Panc1 (cell line): ENCODE measurements around the gene GJB3. TPM values are rescaled to one million over a fixed set of nuclear protein-coding genes. Genes with fewer than 3 reads are reported as not detected.

Experiments used
- ATAC-seq: fragments of 200-7000 bp; cut with Tn5 transposase; 2 replicates; pipeline ENCODE4 v1.9.1; 2020; ENCODE audit warnings: mild to moderate bottlenecking, moderate library complexity
- BruUV-seq: library from RNA; stranded (reverse); fragments of 400-500 nt; replicated peaks from 2 replicates; lab custom pipeline; 2021; lab: Mats Ljungman, UMichigan
- CTCF ChIA-PET: fragments of 300-600 bp; sonication (Branson Sonifier 250); formaldehyde crosslinking; loops from one replicate; lab custom pipeline; 2022; ENCODE audit warnings: antibody characterized with exemption; lab: Charles Lee
- POLR2A ChIA-PET: fragments of 300-600 bp; sonication (Branson Sonifier 250); formaldehyde crosslinking; loops from one replicate; lab custom pipeline; 2022; ENCODE audit warnings: antibody characterized with exemption; lab: Charles Lee
- DNase-seq: peaks from one replicate; pipeline ENCODE4 v3.0.0-alpha.2; 2010; ENCODE audit warnings: low read depth, low spot score
- H3K27ac ChIP-seq: 2 replicates; pipeline ENCODE4 v1.5.1; 2011; ENCODE audit warnings: mild to moderate bottlenecking, low read length, inconsistent platforms
- H3K27me3 ChIP-seq: fragments of 200-500 bp; sonication (Bioruptor generic); 2 replicates; pipeline ENCODE4 v1.6.0; 2014; ENCODE audit warnings: low read length, inconsistent platforms; ENCODE audit not compliant: control insufficient read depth, insufficient read depth
- H3K36me3 ChIP-seq: fragments of 200-500 bp; sonication (Bioruptor generic); 2 replicates; pipeline ENCODE4 v1.5.1; 2014; ENCODE audit warnings: inconsistent platforms, mild to moderate bottlenecking, low read length, moderate library complexity; ENCODE audit not compliant: control insufficient read depth, insufficient read depth
- H3K4me1 ChIP-seq: 2 replicates; pipeline ENCODE4 v1.5.1; 2011; ENCODE audit warnings: inconsistent platforms, mild to moderate bottlenecking, low read length, moderate library complexity; ENCODE audit not compliant: control insufficient read depth, insufficient read depth
- H3K4me3 ChIP-seq, 2 experiments: 2 replicates each; pipeline ENCODE4 v1.5.1; 2011 to 2012; ENCODE audit warnings: low read depth in 2 of 2, low read length in 2 of 2, mild to moderate bottlenecking in 2 of 2, inconsistent platforms in 1 of 2, moderate library complexity in 1 of 2
- H3K9me3 ChIP-seq: fragments of 200-500 bp; sonication (Bioruptor generic); 2 replicates; pipeline ENCODE4 v1.5.1; 2014; ENCODE audit warnings: low read depth, mild to moderate bottlenecking, inconsistent platforms, low read length, moderate library complexity; ENCODE audit not compliant: control insufficient read depth, insufficient read depth
- CTCF ChIP-seq: fragments of 450-650 bp; IDR thresholded peaks from 2 replicates; pipeline ENCODE4 v1.5.1; 2017; ENCODE audit warnings: mild to moderate bottlenecking
- POLR2AphosphoS5 ChIP-seq: IDR thresholded peaks from 2 replicates; pipeline ENCODE4 v1.6.1; 2012; ENCODE audit warnings: mild to moderate bottlenecking, low read depth, low read length, moderate library complexity
- SIN3A ChIP-seq: IDR thresholded peaks from 2 replicates; pipeline ENCODE4 v1.6.1; 2012; ENCODE audit warnings: low read depth, mild to moderate bottlenecking, low read length, moderate library complexity, borderline replicate concordance; ENCODE audit not compliant: insufficient read depth
- TCF7L2 ChIP-seq: IDR thresholded peaks from 2 replicates; pipeline ENCODE4 v1.6.1; 2011; ENCODE audit warnings: mild to moderate bottlenecking, low read depth, low read length, inconsistent platforms
- in situ Hi-C: cut with HindIII; loops from 2 replicates; pipeline ENCODE4 v1.10.0; 2016; ENCODE audit warnings: low sequenced_read_pairs, low pct_unique_long_range_greater_than_20kb
- intact Hi-C: fragments of 100-400 bp; cut with micrococcal nuclease; formaldehyde crosslinking; loops from one replicate; pipeline ENCODE4 v1.10.0; 2022; ENCODE audit not compliant: unreplicated experiment
- total RNA-seq: library from RNA; stranded (reverse); gene quantifications from one replicate; pipeline ENCODE4 v1.2.1, GENCODE V29; 2021; ENCODE audit not compliant: unreplicated experiment
- TF ChIP-seq, protein P1 (sequence below), 2 experiments: IDR thresholded peaks; 2 replicates each; pipeline ENCODE4 v1.6.1; 2011 to 2012; ENCODE audit warnings: low read depth in 2 of 2, control low read depth in 1 of 2, low read length in 1 of 2, mild to moderate bottlenecking in 1 of 2, moderate library complexity in 1 of 2; ENCODE audit not compliant: insufficient read depth in 1 of 2

GJB3 gene
- total RNA-seq, 1 experiment from 2014 or later: 0.15 TPM

- H3K9me3 ChIP-seq: no peaks in the 10 kb centered on the region
- ATAC-seq: no peak
- H3K27me3 ChIP-seq: peaks cover 3% of the 10 kb centered on the region
- CTCF ChIA-PET: no interaction called here
- POLR2A ChIA-PET: no interaction called here
- H3K27ac ChIP-seq: no peak overlapping the region
- DNase-seq: no peak
- intact Hi-C loops: no loop called here
- H3K36me3 ChIP-seq: peaks cover 5% of the 10 kb centered on the region; the same call in 1 of the 2 replicates
- in situ Hi-C loops: no loop called here
- BruUV-seq: no TSS peak
- H3K4me3 ChIP-seq: no peak overlapping the region
- H3K4me1 ChIP-seq: peaks cover 5% of the 10 kb centered on the region; the same call in 1 of the 2 replicates
- TF ChIP-seq POLR2AphosphoS5: no peak
- no peak for TF ChIP-seq SIN3A
- TF ChIP-seq, protein P1, sequence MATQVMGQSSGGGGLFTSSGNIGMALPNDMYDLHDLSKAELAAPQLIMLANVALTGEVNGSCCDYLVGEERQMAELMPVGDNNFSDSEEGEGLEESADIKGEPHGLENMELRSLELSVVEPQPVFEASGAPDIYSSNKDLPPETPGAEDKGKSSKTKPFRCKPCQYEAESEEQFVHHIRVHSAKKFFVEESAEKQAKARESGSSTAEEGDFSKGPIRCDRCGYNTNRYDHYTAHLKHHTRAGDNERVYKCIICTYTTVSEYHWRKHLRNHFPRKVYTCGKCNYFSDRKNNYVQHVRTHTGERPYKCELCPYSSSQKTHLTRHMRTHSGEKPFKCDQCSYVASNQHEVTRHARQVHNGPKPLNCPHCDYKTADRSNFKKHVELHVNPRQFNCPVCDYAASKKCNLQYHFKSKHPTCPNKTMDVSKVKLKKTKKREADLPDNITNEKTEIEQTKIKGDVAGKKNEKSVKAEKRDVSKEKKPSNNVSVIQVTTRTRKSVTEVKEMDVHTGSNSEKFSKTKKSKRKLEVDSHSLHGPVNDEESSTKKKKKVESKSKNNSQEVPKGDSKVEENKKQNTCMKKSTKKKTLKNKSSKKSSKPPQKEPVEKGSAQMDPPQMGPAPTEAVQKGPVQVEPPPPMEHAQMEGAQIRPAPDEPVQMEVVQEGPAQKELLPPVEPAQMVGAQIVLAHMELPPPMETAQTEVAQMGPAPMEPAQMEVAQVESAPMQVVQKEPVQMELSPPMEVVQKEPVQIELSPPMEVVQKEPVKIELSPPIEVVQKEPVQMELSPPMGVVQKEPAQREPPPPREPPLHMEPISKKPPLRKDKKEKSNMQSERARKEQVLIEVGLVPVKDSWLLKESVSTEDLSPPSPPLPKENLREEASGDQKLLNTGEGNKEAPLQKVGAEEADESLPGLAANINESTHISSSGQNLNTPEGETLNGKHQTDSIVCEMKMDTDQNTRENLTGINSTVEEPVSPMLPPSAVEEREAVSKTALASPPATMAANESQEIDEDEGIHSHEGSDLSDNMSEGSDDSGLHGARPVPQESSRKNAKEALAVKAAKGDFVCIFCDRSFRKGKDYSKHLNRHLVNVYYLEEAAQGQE (IDR thresholded peaks at IDR 0.05; ENCODE audit: insufficient read depth in 1 of 2, low read depth in 2 of 2, low read length in 1 of 2): no peak
- no peak for TF ChIP-seq TCF7L2
- TF ChIP-seq CTCF: no peak
Observed at GRCh38 chr1:34777519-34778321, 3.3 kb upstream of the GJB3 start.

DNA sequence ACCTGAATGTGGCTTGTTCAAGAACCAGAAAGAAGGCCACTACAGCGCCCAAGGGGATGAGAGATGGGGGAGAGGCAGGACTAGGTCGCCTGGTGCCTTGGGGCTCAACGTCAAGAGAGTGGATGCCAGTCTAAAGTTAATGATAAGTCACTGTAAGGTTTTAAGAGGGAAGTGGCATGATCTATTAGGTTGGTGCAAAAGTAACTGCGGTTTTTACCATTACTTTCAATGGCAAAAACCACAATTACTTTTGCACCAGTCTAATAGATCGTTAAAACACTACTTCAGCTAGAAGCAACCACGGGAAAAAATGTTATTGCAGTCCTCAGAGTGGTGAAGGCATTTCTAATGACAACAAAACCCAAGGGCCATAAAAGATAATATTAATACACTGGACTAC lies 2.6 kb upstream of the GJB3 start:
- BruUV-seq: no TSS peak
- peaks cover 3% of the 10 kb centered on the region for H3K27me3 ChIP-seq
- peaks cover 5% of the 10 kb centered on the region; the same call in 1 of the 2 replicates for H3K36me3 ChIP-seq
- TF ChIP-seq, protein P1 (IDR thresholded peaks at IDR 0.05; ENCODE audit: insufficient read depth in 1 of 2, low read depth in 2 of 2, low read length in 1 of 2): no peak
- no peak for TF ChIP-seq CTCF
- TF ChIP-seq SIN3A: no peak
- no peak for TF ChIP-seq POLR2AphosphoS5
- no peak for TF ChIP-seq TCF7L2
- ChIA-PET CTCF (no interaction called here), POLR2A (no interaction called here)
- no peak for DNase-seq
- intact Hi-C loops: no loop called here
- H3K27ac ChIP-seq: no peak overlapping the region
- peaks cover 5% of the 10 kb centered on the region; the same call in 1 of the 2 replicates for H3K4me1 ChIP-seq
- no peak for ATAC-seq
- in situ Hi-C loops: no loop called here
- H3K9me3 ChIP-seq: no peaks in the 10 kb centered on the region
- H3K4me3 ChIP-seq: no peak overlapping the region
